ENCODE results near the gene PCSK5. TPM values are rescaled to one million over a fixed set of nuclear protein-coding genes. Genes with fewer than 3 reads are reported as not detected.

Gene PCSK5
- total RNA-seq, 1 experiment from 2014 or later = 6.9 TPM

DNA sequence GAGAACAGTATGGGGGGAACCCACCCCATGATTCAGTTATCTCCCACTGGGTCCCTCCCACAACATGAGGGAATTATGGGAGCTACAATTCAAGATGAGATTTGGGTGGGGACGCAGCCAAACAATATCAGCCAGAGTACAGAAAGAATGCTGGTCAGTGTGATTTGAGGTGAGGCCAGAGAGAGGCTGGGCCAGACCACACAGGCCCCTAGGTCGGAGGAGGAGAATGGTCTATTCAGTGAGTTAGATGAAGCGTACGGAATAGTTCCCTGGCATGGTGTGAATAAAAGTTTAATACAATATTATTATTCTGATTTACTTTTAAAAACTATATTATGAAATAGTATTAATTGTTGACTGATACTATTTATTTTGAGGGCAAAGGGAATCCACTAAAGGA lies 39.7 kb downstream of the PCSK5 start:
- Histone ChIP-seq H3K36me3 (ENCODE audit: control insufficient read depth in 1 of 2, insufficient read depth in 2 of 2, low read length in 2 of 2) (no peaks in the 10 kb centered on the region), H3K27me3 (ENCODE audit: insufficient read depth, low read length) (no peaks in the 10 kb centered on the region), H3K4me1 (ENCODE audit: control insufficient read depth in 1 of 2, insufficient read depth in 2 of 2, low read length in 2 of 2) (no peaks in the 10 kb centered on the region), H2AFZ (ENCODE audit: low read depth, low read length, poor library complexity, severe bottlenecking) (no peak overlapping the region), H3K4me3 (replicated peaks in 1 of 2; ENCODE audit: low read depth in 1 of 2, low read length in 2 of 2) (no peak overlapping the region), H3K27ac (ENCODE audit: low read depth, low read length) (no peak overlapping the region), H3K9me2 (ENCODE audit: insufficient read depth) (no peaks in the 10 kb centered on the region), H3K4me2 (ENCODE audit: low read length) (no peak overlapping the region), H4K20me1 (ENCODE audit: insufficient read depth) (no peaks in the 10 kb centered on the region), H3K9me3 (ENCODE audit: control insufficient read depth in 1 of 2, insufficient read depth in 1 of 2, low read depth in 1 of 2, low read length in 2 of 2) (no peaks in the 10 kb centered on the region), H3K9ac (ENCODE audit: low read length) (no peak overlapping the region), H3K79me2 (ENCODE audit: insufficient read depth, low read length) (no peaks in the 10 kb centered on the region)
- BruUV-seq (replicated peaks) = no TSS peak
- POLR2A ChIA-PET = no interaction called here
- intact Hi-C loops (cut with micrococcal nuclease) = loop anchor here (5.0 kb wide), 2 partner anchors 37 to 52 kb away; no protein-coding TSS in a partner anchor
- no peak for DNase-seq (ENCODE audit: low read depth, low spot score)
- CTCF ChIA-PET = no interaction called here
- RAD21 ChIA-PET (ENCODE audit: low non-redundant PET in 1 of 2, low total read pairs in 2 of 2, uncharacterized antibody in 2 of 2, unreplicated experiment in 2 of 2) = no interaction called here
- ATAC-seq = no peak
- no peak for TF ChIP-seq ELF1 (IDR thresholded peaks at IDR 0.05; ENCODE audit: borderline replicate concordance, low read depth)

GRCh38 chr9:75930730-75931321 lies 40.4 kb downstream of the PCSK5 start:
- Histone ChIP-seq H4K20me1 (ENCODE audit: insufficient read depth) (no peaks in the 10 kb centered on the region), H3K79me2 (ENCODE audit: insufficient read depth, low read length) (no peaks in the 10 kb centered on the region), H3K9me2 (ENCODE audit: insufficient read depth) (no peaks in the 10 kb centered on the region), H3K27me3 (ENCODE audit: insufficient read depth, low read length) (no peaks in the 10 kb centered on the region), H3K4me3 (replicated peaks in 1 of 2; ENCODE audit: low read depth in 1 of 2, low read length in 2 of 2) (no peak overlapping the region), H3K27ac (ENCODE audit: low read depth, low read length) (no peak overlapping the region), H2AFZ (ENCODE audit: low read depth, low read length, poor library complexity, severe bottlenecking) (no peak overlapping the region), H3K9ac (ENCODE audit: low read length) (no peak overlapping the region), H3K9me3 (ENCODE audit: control insufficient read depth in 1 of 2, insufficient read depth in 1 of 2, low read depth in 1 of 2, low read length in 2 of 2) (no peaks in the 10 kb centered on the region), H3K36me3 (ENCODE audit: control insufficient read depth in 1 of 2, insufficient read depth in 2 of 2, low read length in 2 of 2) (no peaks in the 10 kb centered on the region), H3K4me1 (ENCODE audit: control insufficient read depth in 1 of 2, insufficient read depth in 2 of 2, low read length in 2 of 2) (no peaks in the 10 kb centered on the region), H3K4me2 (ENCODE audit: low read length) (no peak overlapping the region)
- intact Hi-C loops (cut with micrococcal nuclease) = loop anchor here (5.0 kb wide), 2 partner anchors 36 to 51 kb away; no protein-coding TSS in a partner anchor
- no peak for ATAC-seq
- no TSS peak for BruUV-seq (replicated peaks)
- no peak for DNase-seq (ENCODE audit: low read depth, low spot score)
- ChIA-PET CTCF (no interaction called here), POLR2A (no interaction called here), RAD21 (ENCODE audit: low non-redundant PET in 1 of 2, low total read pairs in 2 of 2, uncharacterized antibody in 2 of 2, unreplicated experiment in 2 of 2) (no interaction called here)
- TF ChIP-seq EGR1 (IDR thresholded peaks at IDR 0.05; ENCODE audit: low read depth) (no peak), MAX (IDR thresholded peaks at IDR 0.05) (no peak), SP1 (IDR thresholded peaks at IDR 0.05; ENCODE audit: low read depth) (no peak), CEBPB (IDR thresholded peaks at IDR 0.05; ENCODE audit: low read depth) (no peak), YY1 (IDR thresholded peaks at IDR 0.05; ENCODE audit: extremely low read depth, insufficient replicate concordance, low read depth, low read length) (no peak), ZNF274 (IDR thresholded peaks at IDR 0.05; ENCODE audit: low read depth, low read length) (no peak), ZFX (IDR thresholded peaks at IDR 0.05) (no peak), POLR2A (IDR thresholded peaks at IDR 0.05; ENCODE audit: borderline replicate concordance, extremely low read depth, insufficient read depth, insufficient read length) (no peak), POLR2AphosphoS5 (IDR thresholded peaks at IDR 0.05; ENCODE audit: low read depth, low read length) (no peak), SIN3A (IDR thresholded peaks at IDR 0.05; ENCODE audit: low read depth) (no peak), ZBTB33 (IDR thresholded peaks at IDR 0.05; ENCODE audit: extremely low read depth, insufficient replicate concordance, low read length) (no peak), ELF1 (IDR thresholded peaks at IDR 0.05; ENCODE audit: borderline replicate concordance, low read depth) (no peak), EZH2 (IDR thresholded peaks at IDR 0.05) (no peak), FOSL1 (IDR thresholded peaks at IDR 0.05; ENCODE audit: low read depth) (no peak), JUND (IDR thresholded peaks at IDR 0.05) (no peak), CBX3 (IDR thresholded peaks at IDR 0.05; ENCODE audit: low read depth) (no peak), RAD21 (IDR thresholded peaks at IDR 0.05; ENCODE audit: low read depth) (no peak)
- TF ChIP-seq, protein P1, sequence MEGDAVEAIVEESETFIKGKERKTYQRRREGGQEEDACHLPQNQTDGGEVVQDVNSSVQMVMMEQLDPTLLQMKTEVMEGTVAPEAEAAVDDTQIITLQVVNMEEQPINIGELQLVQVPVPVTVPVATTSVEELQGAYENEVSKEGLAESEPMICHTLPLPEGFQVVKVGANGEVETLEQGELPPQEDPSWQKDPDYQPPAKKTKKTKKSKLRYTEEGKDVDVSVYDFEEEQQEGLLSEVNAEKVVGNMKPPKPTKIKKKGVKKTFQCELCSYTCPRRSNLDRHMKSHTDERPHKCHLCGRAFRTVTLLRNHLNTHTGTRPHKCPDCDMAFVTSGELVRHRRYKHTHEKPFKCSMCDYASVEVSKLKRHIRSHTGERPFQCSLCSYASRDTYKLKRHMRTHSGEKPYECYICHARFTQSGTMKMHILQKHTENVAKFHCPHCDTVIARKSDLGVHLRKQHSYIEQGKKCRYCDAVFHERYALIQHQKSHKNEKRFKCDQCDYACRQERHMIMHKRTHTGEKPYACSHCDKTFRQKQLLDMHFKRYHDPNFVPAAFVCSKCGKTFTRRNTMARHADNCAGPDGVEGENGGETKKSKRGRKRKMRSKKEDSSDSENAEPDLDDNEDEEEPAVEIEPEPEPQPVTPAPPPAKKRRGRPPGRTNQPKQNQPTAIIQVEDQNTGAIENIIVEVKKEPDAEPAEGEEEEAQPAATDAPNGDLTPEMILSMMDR (IDR thresholded peaks at IDR 0.05 in 2 of 3, conservative IDR thresholded peaks at IDR 0.05 in 1 of 3; ENCODE audit: borderline replicate concordance in 1 of 3, insufficient read depth in 1 of 3, low read depth in 2 of 3, low read length in 2 of 3) = no peak
- TF ChIP-seq, protein P2, sequence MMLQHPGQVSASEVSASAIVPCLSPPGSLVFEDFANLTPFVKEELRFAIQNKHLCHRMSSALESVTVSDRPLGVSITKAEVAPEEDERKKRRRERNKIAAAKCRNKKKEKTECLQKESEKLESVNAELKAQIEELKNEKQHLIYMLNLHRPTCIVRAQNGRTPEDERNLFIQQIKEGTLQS (IDR thresholded peaks at IDR 0.05) = no peak
